ENCODE results near the gene OR2T11. TPM values are rescaled to one million over a fixed set of nuclear protein-coding genes. Genes with fewer than 3 reads are reported as not detected.
"Not testable (repeated sequence)": the region's sequence is repeated elsewhere in the genome, so short reads cannot be mapped to it uniquely, and the experiment has no call there.

OR2T11 gene
- total RNA-seq, 1 experiment from 2014 or later: not detected

DNA sequence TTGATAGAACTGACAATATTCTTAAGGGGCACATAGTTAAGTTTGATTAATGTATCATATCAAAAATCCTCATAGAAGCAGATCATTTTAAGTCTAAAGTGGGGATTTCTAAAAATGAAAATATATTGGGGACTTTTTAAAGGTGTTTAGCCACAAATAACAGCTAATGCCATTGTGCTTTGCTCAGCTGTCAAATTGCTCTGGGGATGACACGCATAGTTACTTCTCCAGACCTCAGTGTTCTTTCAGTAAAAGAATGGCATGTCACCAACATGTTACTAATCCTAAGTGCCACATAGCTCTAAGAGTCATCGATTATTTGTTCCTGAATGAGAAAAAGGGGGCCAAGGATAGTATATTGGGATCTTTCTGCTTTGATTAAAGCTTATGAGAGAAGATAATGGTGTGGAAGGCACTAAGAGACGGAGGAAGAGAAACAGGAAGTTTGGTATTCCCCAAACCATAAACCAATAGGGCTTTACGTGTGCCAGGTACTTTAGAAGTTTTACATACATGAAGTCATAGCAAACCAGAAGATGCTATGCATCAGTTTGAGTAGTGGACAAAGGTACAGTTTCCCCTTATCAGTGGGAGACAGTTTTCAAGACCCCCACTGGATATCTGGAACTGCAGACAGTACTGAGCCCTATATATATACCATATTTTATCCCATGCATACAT lies 8.2 kb upstream of the OR2T11 start:
- not testable (repeated sequence) for H2BK5ac ChIP-seq (ENCODE audit: insufficient read length, low read length); H3K27me3 ChIP-seq (ENCODE audit: insufficient read depth, low read length); H3K23me2 ChIP-seq (ENCODE audit: insufficient read length, low read depth, low read length, poor library complexity, severe bottlenecking); H3K4me1 ChIP-seq (ENCODE audit: insufficient read depth, low read length); H2BK120ac ChIP-seq (ENCODE audit: low read depth, low read length, poor library complexity, severe bottlenecking); H2BK15ac ChIP-seq (ENCODE audit: low read depth, low read length); H3K56ac ChIP-seq (ENCODE audit: insufficient read length, low read depth, low read length); H4K20me1 ChIP-seq (ENCODE audit: control insufficient read depth, insufficient read depth, insufficient read length); H2BK12ac ChIP-seq (ENCODE audit: insufficient read length, low read depth, low read length); H3K79me1 ChIP-seq (ENCODE audit: insufficient read depth, low read depth, low read length, poor library complexity, severe bottlenecking); H4K5ac ChIP-seq (ENCODE audit: insufficient read length, low read depth, low read length); H2AFZ ChIP-seq (ENCODE audit: low read length); H3K14ac ChIP-seq (ENCODE audit: insufficient read depth, low read length); H4K8ac ChIP-seq (replicated peaks; ENCODE audit: insufficient read length, low read depth, low read length); H3K27ac ChIP-seq (ENCODE audit: insufficient read length, low read depth, low read length); H3T11ph ChIP-seq (ENCODE audit: low read length); H2BK20ac ChIP-seq (ENCODE audit: low read depth, low read length, poor library complexity, severe bottlenecking); DNase-seq; H3K9ac ChIP-seq (ENCODE audit: extremely low read depth, insufficient read length, low read length); H3K23ac ChIP-seq (ENCODE audit: insufficient read length, low read depth, low read length); H3K79me2 ChIP-seq (ENCODE audit: insufficient read depth, low read length); H3K4me3 Mint-ChIP-seq; H3K27ac Mint-ChIP-seq; H3K18ac ChIP-seq (ENCODE audit: insufficient read length, low read depth, low read length); H2AK5ac ChIP-seq (ENCODE audit: insufficient read length, low read length); H3K4me1 Mint-ChIP-seq; H3K9me3 ChIP-seq (ENCODE audit: control insufficient read depth, low read depth, low read length); H3K4me2 ChIP-seq (ENCODE audit: insufficient read depth, insufficient read length, low read length); H3K36me3 Mint-ChIP-seq (ENCODE audit: insufficient read depth in 1 of 3, low read depth in 3 of 3); H3K4ac ChIP-seq (ENCODE audit: low read depth, low read length); H3K27me3 Mint-ChIP-seq (ENCODE audit: low read depth); H4K91ac ChIP-seq (ENCODE audit: insufficient read length, low read depth, low read length)
- H3K9me3 Mint-ChIP-seq: peaks cover 8 to 22% of the 10 kb centered on the region in 2 experiments
- no CpG with 5 or more reads among the region's 4 CpGs for WGBS (ENCODE audit: extremely low coverage, insufficient read length, low lambda C conversion rate)

DNA sequence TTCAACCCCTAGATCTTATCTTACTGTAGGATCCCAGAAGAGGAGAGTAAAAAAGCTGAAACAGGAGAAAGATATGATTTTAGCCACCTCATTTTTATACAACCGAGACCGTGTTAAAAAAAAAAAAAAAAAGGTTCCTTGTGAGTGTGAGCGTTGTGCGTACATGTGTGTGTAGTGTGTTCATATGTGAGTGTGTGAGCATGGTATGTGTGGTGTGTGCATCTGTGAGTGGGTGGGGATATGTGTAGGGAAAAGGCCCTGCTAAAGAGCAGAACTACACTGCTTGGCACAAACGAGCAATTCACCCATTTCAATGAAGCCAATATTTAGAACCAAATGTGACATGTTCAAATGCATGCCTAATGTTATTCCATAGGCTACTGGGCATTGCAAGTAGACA lies 6.7 kb upstream of the OR2T11 start:
- not testable (repeated sequence) for H2BK20ac ChIP-seq (ENCODE audit: low read depth, low read length, poor library complexity, severe bottlenecking); H3K23me2 ChIP-seq (ENCODE audit: insufficient read length, low read depth, low read length, poor library complexity, severe bottlenecking); H2BK12ac ChIP-seq (ENCODE audit: insufficient read length, low read depth, low read length); H2BK120ac ChIP-seq (ENCODE audit: low read depth, low read length, poor library complexity, severe bottlenecking); H3K4me1 Mint-ChIP-seq; H3K27ac ChIP-seq (ENCODE audit: insufficient read length, low read depth, low read length); DNase-seq; H3K9ac ChIP-seq (ENCODE audit: extremely low read depth, insufficient read length, low read length); H3K4ac ChIP-seq (ENCODE audit: low read depth, low read length); H3K79me2 ChIP-seq (ENCODE audit: insufficient read depth, low read length); H3K9me3 ChIP-seq (ENCODE audit: control insufficient read depth, low read depth, low read length); H3K4me2 ChIP-seq (ENCODE audit: insufficient read depth, insufficient read length, low read length); H3K14ac ChIP-seq (ENCODE audit: insufficient read depth, low read length); H4K5ac ChIP-seq (ENCODE audit: insufficient read length, low read depth, low read length); H3K4me1 ChIP-seq (ENCODE audit: insufficient read depth, low read length); H3K27me3 Mint-ChIP-seq (ENCODE audit: low read depth); H4K91ac ChIP-seq (ENCODE audit: insufficient read length, low read depth, low read length); H3T11ph ChIP-seq (ENCODE audit: low read length); H3K79me1 ChIP-seq (ENCODE audit: insufficient read depth, low read depth, low read length, poor library complexity, severe bottlenecking); H2BK15ac ChIP-seq (ENCODE audit: low read depth, low read length); H3K23ac ChIP-seq (ENCODE audit: insufficient read length, low read depth, low read length); H3K18ac ChIP-seq (ENCODE audit: insufficient read length, low read depth, low read length); H2BK5ac ChIP-seq (ENCODE audit: insufficient read length, low read length); H2AK5ac ChIP-seq (ENCODE audit: insufficient read length, low read length); H3K4me3 Mint-ChIP-seq; H4K8ac ChIP-seq (replicated peaks; ENCODE audit: insufficient read length, low read depth, low read length); H3K36me3 Mint-ChIP-seq (ENCODE audit: insufficient read depth in 1 of 3, low read depth in 3 of 3); H2AFZ ChIP-seq (ENCODE audit: low read length); H3K27me3 ChIP-seq (ENCODE audit: insufficient read depth, low read length); H3K56ac ChIP-seq (ENCODE audit: insufficient read length, low read depth, low read length); H4K20me1 ChIP-seq (ENCODE audit: control insufficient read depth, insufficient read depth, insufficient read length); H3K27ac Mint-ChIP-seq
- H3K9me3 Mint-ChIP-seq: peaks cover 7 to 15% of the 10 kb centered on the region in 2 experiments
- no CpG with 5 or more reads among the region's 5 CpGs for WGBS (ENCODE audit: extremely low coverage, insufficient read length, low lambda C conversion rate)
